ENCODE results near the gene GAGE10. TPM values are rescaled to one million over a fixed set of nuclear protein-coding genes. Genes with fewer than 3 reads are reported as not detected.
A peak's percentile ranks its signal among the peaks of the same experiment; 100 is the strongest.

GAGE10 gene
- total RNA-seq (not detected), total RNA-seq (0 to 0.65 (median 0.04) reads per million in 172 experiments)
- not detected for polyA plus RNA-seq (2013, experiment 1 of 2)
- polyA plus RNA-seq (2013, experiment 2 of 2): not detected

GRCh38 chrX:49303346-49303745 lies at the start of gene GAGE10:
GAGE10 (plus strand) TSS chrX:49303646; CDS start chrX:49304860, 1,214 bp downstream.
- H3K9me3 ChIP-seq (ENCODE audit: control insufficient read depth in 1 of 2, insufficient read depth in 1 of 2, low read length in 2 of 2): no peaks in the 10 kb centered on the region
- peaks cover 1% of the 10 kb centered on the region for H3K4me1 ChIP-seq (ENCODE audit: insufficient read depth, low read length)
- ATAC-seq (ENCODE audit: poor library complexity) (no peak), DNase-seq (no peak)
- no peaks in the 10 kb centered on the region for H3K27me3 ChIP-seq (ENCODE audit: control insufficient read depth in 1 of 2, insufficient read depth in 2 of 2, low read length in 2 of 2)
- no peak within 1 kb of the TSS for H3K27ac ChIP-seq (ENCODE audit: low read depth in 1 of 2, low read length in 2 of 2)
- no peaks in the 10 kb centered on the region for H3K27me3 Mint-ChIP-seq
- no peaks in the 10 kb centered on the region for H3K9me3 Mint-ChIP-seq
- no peaks in the 10 kb centered on the region for H3K36me3 ChIP-seq (ENCODE audit: insufficient read depth, low read length)
- no peaks in the 10 kb centered on the region for H3K36me3 Mint-ChIP-seq (ENCODE audit: low read depth)
- H3K4me3 Mint-ChIP-seq: no peak within 1 kb of the TSS
- TF ChIP-seq CTCF (IDR thresholded peaks at IDR 0.05): no peak
- ChIA-PET POLR2A (no interaction called here), CTCF (no interaction called here)
- no peak within 1 kb of the TSS for H3K27ac Mint-ChIP-seq
- intact Hi-C loops (cut with DNase I, micrococcal nuclease): no loop called here
- no peak within 1 kb of the TSS for H3K4me3 ChIP-seq (ENCODE audit: low read length)
- H3K4me1 Mint-ChIP-seq (ENCODE audit: low read depth): peaks cover 4% of the 10 kb centered on the region

GRCh38 chrX:49254639-49255038 lies 48.8 kb upstream of the GAGE10 start:
- no peak for ATAC-seq (ENCODE audit: poor library complexity)
- ChIA-PET CTCF (no interaction called here), POLR2A (interaction anchor here (0.8 kb wide), 1 partner anchor 18 kb away, joined by 3 read pairs; no protein-coding TSS in a partner anchor)
- Mint-ChIP-seq H3K27ac (no peak overlapping the region), H3K27me3 (no peaks in the 10 kb centered on the region), H3K36me3 (ENCODE audit: low read depth) (peaks cover 14% of the 10 kb centered on the region), H3K4me1 (ENCODE audit: low read depth) (peaks cover 26% of the 10 kb centered on the region), H3K4me3 (no peak overlapping the region), H3K9me3 (no peaks in the 10 kb centered on the region)
- intact Hi-C loops (cut with DNase I, micrococcal nuclease): no loop called here
- no peaks in the 10 kb centered on the region for H3K9me3 ChIP-seq (ENCODE audit: control insufficient read depth in 1 of 2, insufficient read depth in 1 of 2, low read length in 2 of 2)
- H3K4me3 ChIP-seq (ENCODE audit: low read length): no peak overlapping the region
- no peaks in the 10 kb centered on the region for H3K27me3 ChIP-seq (ENCODE audit: control insufficient read depth in 1 of 2, insufficient read depth in 2 of 2, low read length in 2 of 2)
- peaks cover 31% of the 10 kb centered on the region for H3K4me1 ChIP-seq (ENCODE audit: insufficient read depth, low read length)
- no peak for TF ChIP-seq CTCF (IDR thresholded peaks at IDR 0.05)
- no peaks in the 10 kb centered on the region for H3K36me3 ChIP-seq (ENCODE audit: insufficient read depth, low read length)
- H3K27ac ChIP-seq (ENCODE audit: low read depth in 1 of 2, low read length in 2 of 2): no peak overlapping the region
- no peak for DNase-seq

GRCh38 chrX:49256268-49256995 lies 47.0 kb upstream of the GAGE10 start:
- Histone ChIP-seq H3K4me3 (ENCODE audit: low read length) (no peak overlapping the region), H3K9me3 (ENCODE audit: control insufficient read depth in 1 of 2, insufficient read depth in 1 of 2, low read length in 2 of 2) (no peaks in the 10 kb centered on the region), H3K27ac (ENCODE audit: low read depth in 1 of 2, low read length in 2 of 2) (peak overlapping the region in 1 of 2 donors; percentile 21), H3K27me3 (ENCODE audit: control insufficient read depth in 1 of 2, insufficient read depth in 2 of 2, low read length in 2 of 2) (no peaks in the 10 kb centered on the region), H3K36me3 (ENCODE audit: insufficient read depth, low read length) (no peaks in the 10 kb centered on the region), H3K4me1 (ENCODE audit: insufficient read depth, low read length) (peaks cover 43% of the 10 kb centered on the region)
- no peak overlapping the region for H3K4me3 Mint-ChIP-seq
- H3K4me1 Mint-ChIP-seq (ENCODE audit: low read depth): peaks cover 30% of the 10 kb centered on the region
- H3K27ac Mint-ChIP-seq: peak overlapping the region; percentile 71
- H3K36me3 Mint-ChIP-seq (ENCODE audit: low read depth): peaks cover 5% of the 10 kb centered on the region
- ATAC-seq (ENCODE audit: poor library complexity) (no peak), DNase-seq (no peak)
- H3K27me3 Mint-ChIP-seq: no peaks in the 10 kb centered on the region
- CTCF ChIA-PET: no interaction called here
- no peak for TF ChIP-seq CTCF (IDR thresholded peaks at IDR 0.05)
- intact Hi-C loops (cut with DNase I, micrococcal nuclease): no loop called here
- no peaks in the 10 kb centered on the region for H3K9me3 Mint-ChIP-seq
- POLR2A ChIA-PET: interaction anchor here (1.6 to 5.2 kb wide), 3 partner anchors 13 to 21 kb away, joined by 5 to 37 read pairs (median 10); partner anchors contain the start of genes CCDC22 and PPP1R3F
